ENCODE results near the gene KLHL36.

The KLHL36 gene

DNA sequence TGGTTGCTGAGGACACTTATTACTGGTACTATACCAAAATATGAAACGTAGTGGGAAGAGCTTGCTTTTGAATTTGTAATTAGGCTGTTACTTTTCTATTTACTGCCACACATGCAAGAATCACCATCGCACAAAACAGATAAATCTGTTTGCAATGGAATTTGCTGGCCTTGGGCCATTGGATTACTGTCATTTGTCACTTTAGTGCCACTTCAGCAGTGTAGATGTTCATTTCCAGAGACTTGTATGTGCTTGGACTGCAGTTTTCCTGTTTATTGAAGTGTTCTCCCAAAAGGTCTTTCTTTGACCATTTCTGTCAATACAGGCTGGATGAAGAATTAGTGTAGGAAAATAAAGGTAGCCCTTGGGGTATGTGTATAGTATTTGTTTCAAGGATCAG is 55.9 kb downstream of the KLHL36 start:
- no peak overlapping the region for H3K27ac ChIP-seq
- TF ChIP-seq, protein P1, sequence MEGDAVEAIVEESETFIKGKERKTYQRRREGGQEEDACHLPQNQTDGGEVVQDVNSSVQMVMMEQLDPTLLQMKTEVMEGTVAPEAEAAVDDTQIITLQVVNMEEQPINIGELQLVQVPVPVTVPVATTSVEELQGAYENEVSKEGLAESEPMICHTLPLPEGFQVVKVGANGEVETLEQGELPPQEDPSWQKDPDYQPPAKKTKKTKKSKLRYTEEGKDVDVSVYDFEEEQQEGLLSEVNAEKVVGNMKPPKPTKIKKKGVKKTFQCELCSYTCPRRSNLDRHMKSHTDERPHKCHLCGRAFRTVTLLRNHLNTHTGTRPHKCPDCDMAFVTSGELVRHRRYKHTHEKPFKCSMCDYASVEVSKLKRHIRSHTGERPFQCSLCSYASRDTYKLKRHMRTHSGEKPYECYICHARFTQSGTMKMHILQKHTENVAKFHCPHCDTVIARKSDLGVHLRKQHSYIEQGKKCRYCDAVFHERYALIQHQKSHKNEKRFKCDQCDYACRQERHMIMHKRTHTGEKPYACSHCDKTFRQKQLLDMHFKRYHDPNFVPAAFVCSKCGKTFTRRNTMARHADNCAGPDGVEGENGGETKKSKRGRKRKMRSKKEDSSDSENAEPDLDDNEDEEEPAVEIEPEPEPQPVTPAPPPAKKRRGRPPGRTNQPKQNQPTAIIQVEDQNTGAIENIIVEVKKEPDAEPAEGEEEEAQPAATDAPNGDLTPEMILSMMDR (conservative IDR thresholded peaks at IDR 0.05), result no peak

DNA sequence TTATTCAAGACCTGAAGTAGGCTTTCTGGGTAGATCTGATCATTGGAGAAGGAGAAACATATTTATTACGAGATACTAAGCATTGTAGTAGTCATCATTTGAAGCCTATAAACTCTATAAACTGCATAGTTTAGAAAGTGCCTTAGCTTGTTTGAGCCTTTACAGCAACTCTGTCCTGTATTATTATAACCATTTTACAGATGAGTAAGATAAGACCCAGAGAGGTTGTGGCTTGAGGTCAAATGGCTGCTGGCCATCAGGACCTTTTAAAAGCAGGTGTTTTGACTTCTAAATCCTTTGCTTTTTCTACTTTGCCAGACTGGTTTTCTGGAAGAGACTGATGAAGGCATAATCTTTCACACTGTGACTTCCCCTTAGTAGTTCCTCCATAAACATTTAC is 58.5 kb downstream of the KLHL36 start:
- TF ChIP-seq, protein P1 (conservative IDR thresholded peaks at IDR 0.05), result no peak

DNA sequence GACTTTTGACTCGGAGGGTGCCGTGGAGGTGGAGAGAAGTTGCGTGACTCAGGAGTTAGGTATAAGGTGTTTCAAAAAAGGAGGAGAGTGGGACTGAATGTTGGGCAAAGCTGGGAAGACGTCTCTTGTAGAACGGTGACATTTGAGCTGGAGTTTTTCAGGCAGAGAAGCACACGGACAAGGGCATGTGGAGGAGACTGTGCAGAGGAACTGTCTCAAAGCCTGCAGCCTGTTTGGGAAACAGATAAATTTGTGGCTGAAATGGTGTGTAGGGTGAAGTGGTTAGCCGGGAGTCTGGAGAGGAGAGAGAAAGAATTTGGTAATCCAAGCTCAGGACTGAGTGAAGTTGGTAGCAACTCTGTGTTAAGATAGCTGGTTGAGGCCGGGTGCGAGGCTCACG is 61.3 kb downstream of the KLHL36 start:
- TF ChIP-seq, protein P1 (conservative IDR thresholded peaks at IDR 0.05), result no peak
- no peak overlapping the region for H3K27ac ChIP-seq

More for the DNA sequence above, 58.5 kb downstream of the KLHL36 start:
- H3K27ac ChIP-seq, result no peak overlapping the region

DNA sequence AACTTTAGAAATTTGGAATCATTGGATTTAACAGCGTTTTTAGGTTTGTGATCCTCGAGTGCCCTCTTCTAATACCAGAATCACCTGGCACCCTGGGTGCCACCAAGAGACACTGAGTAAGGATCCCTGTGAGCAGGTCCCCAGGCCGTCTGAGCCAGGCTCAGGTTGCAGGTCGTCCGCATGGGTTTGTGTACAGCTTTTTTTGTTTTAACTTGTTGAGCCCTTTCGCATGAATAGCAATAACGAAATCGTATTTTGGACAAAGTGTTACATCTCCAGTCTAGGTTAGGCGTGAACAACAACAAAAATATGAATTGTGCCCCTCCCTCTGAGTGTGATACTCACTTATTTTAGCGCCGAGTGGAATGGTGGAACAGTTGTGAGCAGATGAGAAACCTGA is 62.4 kb downstream of the KLHL36 start:
- TF ChIP-seq, protein P1 (conservative IDR thresholded peaks at IDR 0.05), result no peak
- H3K27ac ChIP-seq, result no peak overlapping the region
